ENCODE results near the gene FRMD4B. TPM values are rescaled to one million over a fixed set of nuclear protein-coding genes. Genes with fewer than 3 reads are reported as not detected.

The FRMD4B gene
- total and polyA plus RNA-seq, 2 donors (not counting 3 experiments of a cell fraction or from before 2014, with no cell fraction given): 66.4 to 89.7 TPM

DNA sequence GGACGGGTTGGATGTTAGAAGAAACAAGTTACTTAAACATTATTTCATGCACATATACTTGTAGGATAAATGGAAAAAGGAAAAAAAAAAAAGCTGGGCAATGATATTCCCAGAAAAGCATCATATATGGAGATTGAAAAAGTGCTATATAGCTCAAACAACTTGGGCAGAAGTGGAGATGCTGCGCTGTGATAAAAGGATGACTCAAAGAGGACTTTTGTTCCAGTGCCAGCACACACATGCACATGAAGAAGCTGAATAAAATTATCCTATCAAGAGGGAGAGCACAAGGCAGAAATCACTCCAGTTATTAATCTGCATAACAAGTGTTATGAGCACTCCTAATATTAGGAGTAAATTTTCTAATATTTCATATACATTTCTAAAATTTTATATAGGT lies 30.9 kb downstream of the FRMD4B start:
- Histone ChIP-seq H3K4me2 (ENCODE audit: insufficient read depth, low read length) (peak overlapping the region; percentile 83), H3K9me3 (replicated peaks; ENCODE audit: control insufficient read depth, insufficient read depth, low read length) (no peaks in the 10 kb centered on the region), H4K20me1 (replicated peaks; ENCODE audit: control insufficient read depth, extremely low read depth, insufficient read depth, low read length) (peaks cover 8% of the 10 kb centered on the region), H3K27ac (ENCODE audit: insufficient read depth, low read depth, low read length) (peak overlapping the region; percentile 100), H3K4me1 (ENCODE audit: control insufficient read depth, extremely low read depth, insufficient read depth, low read length) (peaks cover 39% of the 10 kb centered on the region), H3K27me3 (ENCODE audit: control insufficient read depth in 2 of 2, insufficient read depth in 2 of 2, low read length in 2 of 2) (no peaks in the 10 kb centered on the region), H3K36me3 (ENCODE audit: control insufficient read depth in 2 of 2, extremely low read depth in 1 of 2, insufficient read depth in 2 of 2, low read length in 2 of 2) (no peaks in the 10 kb centered on the region), H3K79me2 (ENCODE audit: control insufficient read depth, insufficient read depth, low read length) (peaks cover 30% of the 10 kb centered on the region), H3K9me1 (replicated peaks; ENCODE audit: control insufficient read depth, extremely low read depth, insufficient read depth, low read length) (no peaks in the 10 kb centered on the region), H3K9ac (replicated peaks; ENCODE audit: extremely low read depth, insufficient read depth, low read length) (no peak overlapping the region), H3K4me3 (replicated peaks in 1 of 3; ENCODE audit: insufficient read depth in 1 of 3, low read depth in 1 of 3, low read length in 3 of 3) (no peak overlapping the region), H2AFZ (ENCODE audit: low read depth, low read length) (no peak overlapping the region)
- CTCF ChIA-PET: interaction anchor here (0.7 to 2.2 kb wide), 9 partner anchors 13 to 55 kb away, joined by 3 to 9 read pairs (median 4); no protein-coding TSS in a partner anchor
- no TSS peak for BruUV-seq (replicated peaks)
- TF ChIP-seq GATA2 (IDR thresholded peaks at IDR 0.05; ENCODE audit: insufficient read depth, insufficient read length, low read depth, low read length) (peak; percentile 93), POLR2A (IDR thresholded peaks at IDR 0.05; ENCODE audit: low read depth, low read length) (no peak), MAX (IDR thresholded peaks at IDR 0.05; ENCODE audit: insufficient read depth, insufficient read length) (no peak), MYC (IDR thresholded peaks at IDR 0.05; ENCODE audit: low read depth, low read length) (no peak), FOS (IDR thresholded peaks at IDR 0.05; ENCODE audit: borderline replicate concordance, insufficient read depth, low read length) (peak; percentile 43), POLR2AphosphoS5 (IDR thresholded peaks at IDR 0.05; ENCODE audit: insufficient read depth, low read depth, low read length) (no peak)
- TF ChIP-seq, protein P1, sequence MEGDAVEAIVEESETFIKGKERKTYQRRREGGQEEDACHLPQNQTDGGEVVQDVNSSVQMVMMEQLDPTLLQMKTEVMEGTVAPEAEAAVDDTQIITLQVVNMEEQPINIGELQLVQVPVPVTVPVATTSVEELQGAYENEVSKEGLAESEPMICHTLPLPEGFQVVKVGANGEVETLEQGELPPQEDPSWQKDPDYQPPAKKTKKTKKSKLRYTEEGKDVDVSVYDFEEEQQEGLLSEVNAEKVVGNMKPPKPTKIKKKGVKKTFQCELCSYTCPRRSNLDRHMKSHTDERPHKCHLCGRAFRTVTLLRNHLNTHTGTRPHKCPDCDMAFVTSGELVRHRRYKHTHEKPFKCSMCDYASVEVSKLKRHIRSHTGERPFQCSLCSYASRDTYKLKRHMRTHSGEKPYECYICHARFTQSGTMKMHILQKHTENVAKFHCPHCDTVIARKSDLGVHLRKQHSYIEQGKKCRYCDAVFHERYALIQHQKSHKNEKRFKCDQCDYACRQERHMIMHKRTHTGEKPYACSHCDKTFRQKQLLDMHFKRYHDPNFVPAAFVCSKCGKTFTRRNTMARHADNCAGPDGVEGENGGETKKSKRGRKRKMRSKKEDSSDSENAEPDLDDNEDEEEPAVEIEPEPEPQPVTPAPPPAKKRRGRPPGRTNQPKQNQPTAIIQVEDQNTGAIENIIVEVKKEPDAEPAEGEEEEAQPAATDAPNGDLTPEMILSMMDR (IDR thresholded peaks at IDR 0.05; ENCODE audit: extremely low read depth in 1 of 2, insufficient read depth in 1 of 2, low read depth in 1 of 2, low read length in 2 of 2): no peak
- dilution Hi-C loops (cut with MboI; ENCODE audit: extremely low pct_ligation_motif_present, low sequenced_read_pairs) (no loop called here), intact Hi-C loops (cut with micrococcal nuclease) (no loop called here)
- no peak for FAIRE-seq
- POLR2A ChIA-PET: no interaction called here
- peak; percentile 79 for DNase-seq (ENCODE audit: low read depth, low spot score)

Data from endothelial cell of umbilical vein (primary cell).